GM08714 (cell line): Measurements from ENCODE around the gene RHBDF2.
"Not testable (repeated sequence)": the region's sequence is repeated elsewhere in the genome, so short reads cannot be mapped to it uniquely, and the experiment has no call there.

Experiments
- H3K4me3 ChIP-seq: fragments of 200-500 bp; sonication (Bioruptor generic); 2 replicates; pipeline ENCODE4 v1.5.1; 2014; ENCODE audit warnings: mild to moderate bottlenecking, low read length, inconsistent platforms
- ZNF274 ChIP-seq: IDR thresholded peaks from 2 replicates; pipeline ENCODE4 v1.6.1; 2012; ENCODE audit warnings: mild to moderate bottlenecking, low read depth, low read length

Gene RHBDF2

GRCh38 chr17:76542566-76542971 lies 41.3 kb upstream of the RHBDF2 start:
- no peak overlapping the region for H3K4me3 ChIP-seq
- no peak for TF ChIP-seq ZNF274

- no peak overlapping the region for H3K4me3 ChIP-seq
- no peak for TF ChIP-seq ZNF274
These were observed 40.7 kb upstream of the RHBDF2 start for GRCh38 chr17:76541739-76542454.

- H3K4me3 ChIP-seq = no peak overlapping the region
- TF ChIP-seq ZNF274 = no peak
These were observed 39.4 kb upstream of the RHBDF2 start for GRCh38 chr17:76540381-76541300.

GRCh38 chr17:76539631-76540271 lies 38.5 kb upstream of the RHBDF2 start, which contains the start of gene PRCD:
Gene PRCD (plus strand): TSS chr17:76540044. CDS start chr17:76540142, 98 bp downstream.
- TF ChIP-seq ZNF274 = no peak
- no peak within 1 kb of the TSS for H3K4me3 ChIP-seq

- no peak overlapping the region for H3K4me3 ChIP-seq
- TF ChIP-seq ZNF274 = no peak
These were observed 37.8 kb upstream of the RHBDF2 start for GRCh38 chr17:76538941-76539570.

GRCh38 chr17:76538281-76538931 lies 37.2 kb upstream of the RHBDF2 start:
- TF ChIP-seq ZNF274 = no peak
- H3K4me3 ChIP-seq = no peak overlapping the region

- no peak for TF ChIP-seq ZNF274
- no peak within 1 kb of the TSS for H3K4me3 ChIP-seq
These were observed 36.5 kb upstream of the RHBDF2 start, which contains the start of gene CYGB for GRCh38 chr17:76537578-76538280. Gene CYGB (minus strand): TSS chr17:76537709. CDS start chr17:76537542, 167 bp downstream.

- no peak for TF ChIP-seq ZNF274
- H3K4me3 ChIP-seq = no peak overlapping the region
These were observed 36.0 kb upstream of the RHBDF2 start for GRCh38 chr17:76537288-76537577.

- H3K4me3 ChIP-seq = no peak overlapping the region
- TF ChIP-seq ZNF274 = no peak
These were observed 35.5 kb upstream of the RHBDF2 start for GRCh38 chr17:76536511-76537287.

GRCh38 chr17:76535788-76536510 lies 34.7 kb upstream of the RHBDF2 start:
- TF ChIP-seq ZNF274 = no peak
- no peak overlapping the region for H3K4me3 ChIP-seq

GRCh38 chr17:76534831-76535732 lies 33.9 kb upstream of the RHBDF2 start:
- H3K4me3 ChIP-seq = no peak overlapping the region
- no peak for TF ChIP-seq ZNF274

- not testable (repeated sequence) for H3K4me3 ChIP-seq
These were observed 32.6 kb upstream of the RHBDF2 start for GRCh38 chr17:76533640-76534359.
